HG02759 (cell line): ENCODE data around the gene ATG10.

Experiments
- ATAC-seq: cut with Tn5 transposase; IDR thresholded peaks from one replicate; pipeline ENCODE4 v1.9.1; 2021; ENCODE audit warnings: mild to moderate bottlenecking, moderate library complexity; ENCODE audit not compliant: unreplicated experiment

The ATG10 gene

DNA sequence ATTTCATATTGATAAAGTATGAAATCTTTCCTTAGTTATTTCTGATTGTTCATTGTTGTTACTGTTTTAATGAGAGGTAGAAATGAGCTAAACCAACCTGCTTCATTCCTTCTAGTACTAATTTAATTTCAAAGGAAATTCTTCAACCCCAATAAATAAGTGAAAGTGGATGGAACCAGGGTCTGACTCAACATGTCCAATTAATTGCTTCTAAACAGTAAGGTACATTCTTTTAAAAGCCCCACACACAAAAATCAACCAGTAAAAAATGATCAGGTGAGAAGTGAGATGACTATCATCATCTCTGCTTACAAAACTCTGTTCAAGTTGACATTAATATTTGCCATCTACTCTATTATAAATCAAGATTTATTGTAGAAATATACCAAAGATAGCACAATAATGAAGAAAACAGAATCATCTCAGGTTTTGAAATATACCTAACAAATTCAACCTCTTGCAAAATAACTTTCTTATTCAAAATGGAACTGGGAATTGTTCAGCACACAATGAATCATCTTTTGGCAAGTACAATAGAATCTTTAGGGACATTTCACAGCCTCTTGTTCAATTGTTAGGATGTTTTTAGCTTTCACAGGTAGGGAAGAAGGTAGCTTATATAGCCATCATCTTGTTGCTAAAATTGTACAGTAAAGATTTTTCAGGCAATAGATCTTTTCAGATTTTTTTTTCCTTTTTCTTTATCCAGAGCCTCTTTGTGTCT lies 191.8 kb downstream of the ATG10 start:
- ATAC-seq: no peak

DNA sequence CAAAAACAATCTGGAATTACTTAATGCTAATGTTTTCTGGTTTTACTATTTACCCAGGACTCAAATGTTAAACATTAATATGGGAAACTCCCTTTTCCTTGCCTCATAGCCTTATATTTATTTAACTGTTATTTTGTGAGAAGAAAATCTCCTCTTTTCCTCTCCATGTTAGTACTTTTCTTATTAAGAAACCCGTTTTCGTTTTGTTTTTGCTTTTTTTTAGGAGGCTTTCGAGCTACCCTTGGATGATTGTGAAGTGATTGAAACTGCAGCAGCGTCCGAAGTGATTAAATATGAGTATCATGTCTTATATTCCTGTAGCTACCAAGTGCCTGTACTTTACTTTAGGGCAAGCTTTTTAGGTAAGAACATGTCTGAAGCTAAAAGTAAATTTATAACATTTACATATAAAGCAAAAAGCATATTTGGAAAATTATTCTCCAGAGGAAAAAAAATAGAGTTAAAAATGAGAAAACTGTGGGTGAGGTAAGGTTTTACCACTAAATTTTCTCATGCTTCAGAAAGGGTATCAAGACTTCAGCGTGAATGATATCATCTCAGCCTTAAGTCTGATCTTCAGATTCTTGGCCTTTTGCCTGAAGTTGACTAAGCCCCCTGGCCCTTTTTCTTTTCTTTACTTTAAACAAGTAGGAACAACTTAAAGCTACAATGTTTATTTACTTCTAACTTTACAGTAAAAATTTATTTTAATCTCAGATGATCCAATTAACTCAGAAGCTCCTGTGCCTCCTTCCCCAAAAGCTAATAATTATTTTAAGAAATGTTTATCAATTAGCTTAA lies 192.6 kb downstream of the ATG10 start:
- no peak for ATAC-seq

DNA sequence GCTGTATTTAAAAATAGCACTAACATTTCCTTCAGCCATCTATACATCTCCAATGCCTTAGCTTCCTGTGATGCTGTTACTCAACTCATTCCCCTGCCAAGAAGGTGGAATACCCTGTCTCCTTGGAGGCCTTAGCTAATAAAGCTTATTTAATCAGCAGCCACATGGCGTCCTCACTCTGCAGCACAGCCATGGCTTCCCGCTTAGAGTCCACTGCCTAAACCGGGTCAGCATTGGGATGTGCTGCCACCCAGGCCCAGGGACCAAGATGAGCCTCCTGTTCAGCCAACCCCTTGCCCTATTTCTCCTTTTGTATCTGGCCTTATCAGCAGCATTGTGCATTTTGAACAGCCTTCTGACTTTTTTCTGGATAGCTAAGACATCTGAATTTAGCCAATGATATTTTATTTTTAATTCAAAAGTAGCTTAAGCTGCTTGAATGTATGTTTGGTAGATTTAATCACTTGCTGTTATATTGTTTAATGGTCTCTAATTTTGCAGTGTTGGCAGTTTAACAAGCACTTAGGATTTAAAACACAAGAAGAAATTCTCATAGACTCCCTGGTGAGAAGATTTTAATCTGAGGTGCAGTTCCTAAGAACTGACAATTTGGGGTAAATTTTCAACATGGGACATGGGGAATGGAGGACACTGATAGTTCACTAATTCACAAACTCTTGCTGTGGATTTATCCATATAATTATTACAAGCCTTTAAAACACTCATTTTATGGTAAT lies 193.3 kb downstream of the ATG10 start:
- no peak for ATAC-seq

DNA sequence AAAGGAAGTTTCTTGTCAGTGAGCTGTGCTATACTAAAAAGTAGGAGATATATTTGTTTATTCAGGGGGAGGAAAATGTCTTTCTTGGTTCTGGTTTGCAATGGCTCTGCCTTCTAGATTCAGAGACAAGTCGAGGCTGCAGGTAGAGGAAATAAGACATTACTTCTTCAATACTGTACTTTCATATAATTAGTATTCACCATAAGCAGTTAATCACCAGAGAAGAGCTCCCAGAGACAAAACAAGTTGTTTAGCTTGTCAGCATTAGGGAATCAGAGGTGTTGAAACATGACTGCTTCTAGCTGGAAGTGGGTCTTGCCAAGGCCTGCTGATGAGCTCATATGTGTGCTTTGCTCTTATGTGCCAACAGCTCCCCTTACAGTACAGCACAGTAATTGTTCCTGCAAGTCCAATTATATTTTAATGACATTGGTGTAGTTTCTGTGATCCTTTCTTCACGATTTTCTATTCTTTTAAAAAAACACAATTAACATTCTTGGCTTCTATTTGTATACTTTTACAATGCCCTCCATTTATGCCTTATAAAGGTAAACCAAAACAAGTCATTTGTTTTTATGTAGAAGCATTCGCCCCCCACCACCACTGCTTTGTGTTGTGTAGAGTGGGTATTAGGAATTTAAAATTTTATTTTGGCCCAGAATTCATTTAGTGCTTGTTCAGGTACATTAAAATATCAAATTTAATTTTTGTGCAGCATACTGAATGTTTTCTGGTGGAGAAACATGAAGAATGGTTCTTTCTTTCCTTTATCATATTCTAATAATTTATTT lies 194.1 kb downstream of the ATG10 start:
- peak; percentile 91 for ATAC-seq

DNA sequence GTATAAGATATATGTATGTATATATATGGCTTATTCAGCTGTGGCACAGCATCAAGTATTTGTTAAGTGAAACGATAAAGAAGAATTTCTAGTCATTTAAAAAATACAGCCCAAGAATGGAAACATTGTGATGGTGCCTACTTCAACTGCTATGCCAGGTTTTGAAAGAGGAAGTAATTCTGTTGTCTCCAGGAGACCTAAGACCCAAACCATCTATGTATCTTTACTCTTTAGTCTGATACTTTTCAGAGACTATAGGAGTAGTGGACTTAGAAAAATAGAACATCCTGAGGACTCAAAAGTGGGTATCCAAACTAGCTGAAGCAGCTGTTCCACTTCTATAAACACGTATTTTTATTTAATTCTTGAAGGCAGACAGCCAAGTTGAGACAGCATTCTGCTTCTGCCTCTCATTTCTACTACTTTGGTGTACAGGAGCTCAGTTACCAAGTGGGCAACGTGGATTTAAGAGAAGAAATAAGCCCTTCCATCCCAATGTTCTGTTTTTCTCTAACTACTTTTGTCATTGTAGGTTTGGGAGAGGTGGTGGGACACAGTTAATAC lies 195.6 kb downstream of the ATG10 start:
- no peak for ATAC-seq

DNA sequence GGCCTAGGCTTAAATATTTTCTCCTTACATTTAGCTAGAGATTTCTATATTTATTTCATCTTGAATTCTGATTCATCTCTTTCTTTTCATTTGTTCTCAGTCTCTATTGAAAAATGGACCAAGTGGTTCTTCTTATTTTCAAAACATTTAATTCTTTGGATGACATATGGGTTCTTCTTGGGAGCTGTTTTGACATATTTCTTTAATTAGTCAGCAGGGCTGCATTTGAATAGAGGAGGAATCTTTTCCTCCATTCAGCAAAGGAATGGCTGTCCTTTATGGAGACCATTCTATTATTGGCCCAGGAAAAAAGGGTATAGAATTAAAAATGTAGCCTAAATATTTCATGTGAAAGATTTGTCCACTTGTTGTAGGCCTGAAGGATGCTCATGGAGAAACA lies 196.5 kb downstream of the ATG10 start:
- no peak for ATAC-seq

DNA sequence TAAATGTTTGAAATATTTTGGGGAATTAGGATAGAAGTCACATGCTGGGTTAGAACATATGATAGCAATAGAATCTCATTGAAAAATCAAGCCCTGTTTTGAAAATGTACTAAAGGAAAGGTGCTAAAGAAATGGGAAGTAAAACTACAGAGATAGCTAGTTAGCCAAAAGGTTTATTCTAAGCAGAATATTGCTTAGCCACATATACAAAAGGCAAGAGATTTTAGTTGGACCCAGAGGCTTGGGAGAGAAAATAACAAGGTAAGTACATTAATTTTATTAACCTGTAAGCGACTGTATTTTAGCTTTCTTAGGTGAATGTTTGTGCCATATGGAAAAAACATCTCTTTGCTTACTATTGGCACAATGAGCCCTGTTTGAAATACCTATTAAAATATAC lies 198.1 kb downstream of the ATG10 start:
- ATAC-seq: no peak

DNA sequence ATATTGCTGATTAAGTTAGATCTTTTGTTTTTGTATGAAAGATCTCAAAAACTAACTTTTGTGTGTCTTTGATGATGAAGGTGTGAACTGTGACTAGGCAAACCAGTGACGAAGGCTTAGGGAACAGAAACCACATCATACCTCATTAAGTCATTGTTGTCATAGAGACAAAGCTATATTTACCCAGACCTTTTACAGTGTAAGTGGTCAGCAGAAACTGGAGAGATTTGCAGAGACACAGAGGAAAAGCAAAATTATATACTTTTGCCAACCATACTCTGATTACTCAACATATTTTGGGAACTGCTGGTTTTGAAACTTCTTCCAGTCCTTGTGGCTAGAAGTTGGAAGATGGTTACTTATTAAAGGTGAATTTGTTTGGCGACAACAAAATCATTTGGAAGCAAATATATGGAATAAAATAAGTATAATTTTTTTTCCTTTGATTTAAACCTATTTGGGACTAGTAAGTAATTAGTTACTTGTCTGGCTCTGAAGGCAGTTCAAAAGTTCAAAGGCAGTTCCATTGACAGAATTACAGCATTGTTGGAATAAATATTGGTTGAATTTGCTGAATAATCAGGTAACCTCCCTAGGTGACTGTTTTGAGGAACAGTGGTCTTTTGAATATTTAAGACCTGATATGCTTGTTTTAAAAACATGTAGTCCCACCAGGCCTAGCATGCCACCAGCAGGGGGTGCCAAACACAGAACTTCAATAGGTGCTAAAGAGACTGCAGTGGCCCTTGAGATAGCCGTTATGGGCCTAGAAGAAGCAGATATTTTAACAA lies 202.5 kb downstream of the ATG10 start:
- ATAC-seq: peak; percentile 96

DNA sequence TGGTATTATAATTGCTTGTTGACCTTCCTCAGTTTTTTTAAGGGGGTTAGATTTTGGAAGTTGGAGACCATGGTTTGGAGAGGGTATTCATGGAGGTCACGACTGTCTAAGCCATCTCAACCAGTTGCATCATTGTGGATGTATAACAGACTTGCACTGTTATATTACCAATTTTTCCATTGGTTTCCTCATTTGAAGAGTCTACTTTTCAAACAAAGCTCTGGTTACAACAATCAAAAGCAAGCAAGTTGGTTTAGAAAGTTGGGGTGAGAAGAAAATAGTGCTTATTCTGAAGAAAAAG lies 203.0 kb downstream of the ATG10 start:
- ATAC-seq: no peak

DNA sequence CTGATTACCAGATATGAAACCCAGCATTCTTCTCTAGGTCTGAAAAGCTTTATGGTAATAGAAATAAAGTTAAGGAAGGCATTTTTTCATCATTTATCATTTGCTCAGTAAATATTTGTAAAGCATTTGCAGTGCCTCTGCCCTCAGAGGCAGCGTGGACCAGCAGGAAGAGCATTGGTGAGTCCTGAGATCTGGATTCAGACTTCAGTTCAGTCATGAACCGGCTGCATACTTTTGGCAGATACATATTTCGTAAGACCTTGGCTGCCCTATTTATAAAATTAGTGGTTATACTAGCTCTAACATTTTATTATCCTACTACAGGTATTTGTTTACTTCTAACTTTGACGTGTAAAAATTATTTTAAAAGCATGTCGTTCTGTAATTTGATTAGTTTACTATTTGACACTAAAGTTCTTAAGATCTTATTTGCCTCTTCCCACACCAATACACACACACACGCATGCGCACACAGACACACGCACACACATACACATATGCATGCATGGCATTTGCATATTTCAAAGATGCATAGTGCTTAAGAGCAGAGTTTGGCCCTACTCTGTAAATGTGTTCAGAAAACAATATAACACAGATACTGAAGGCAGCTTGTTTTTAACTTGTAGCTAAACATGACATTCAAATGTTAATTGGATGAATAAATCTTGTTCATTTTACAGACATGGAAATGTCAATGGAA lies 204.4 kb downstream of the ATG10 start:
- no peak for ATAC-seq

DNA sequence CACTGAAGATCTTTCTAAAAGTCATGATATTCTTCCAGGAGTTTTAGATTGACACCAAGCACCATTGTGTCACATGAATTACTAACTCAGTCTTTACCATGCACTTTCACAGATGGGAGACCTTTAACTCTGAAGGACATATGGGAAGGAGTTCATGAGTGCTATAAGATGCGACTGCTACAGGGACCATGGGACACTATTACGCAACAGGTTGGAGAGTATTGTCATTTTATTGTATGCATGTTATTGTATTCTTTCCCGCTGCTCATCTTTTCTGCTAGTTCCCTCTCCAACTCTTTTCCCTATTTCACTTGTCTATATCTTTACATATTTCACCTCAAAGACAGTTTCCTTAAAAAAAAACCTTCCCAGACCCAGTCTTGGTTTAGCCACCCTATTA lies 206.6 kb downstream of the ATG10 start:
- ATAC-seq: no peak

DNA sequence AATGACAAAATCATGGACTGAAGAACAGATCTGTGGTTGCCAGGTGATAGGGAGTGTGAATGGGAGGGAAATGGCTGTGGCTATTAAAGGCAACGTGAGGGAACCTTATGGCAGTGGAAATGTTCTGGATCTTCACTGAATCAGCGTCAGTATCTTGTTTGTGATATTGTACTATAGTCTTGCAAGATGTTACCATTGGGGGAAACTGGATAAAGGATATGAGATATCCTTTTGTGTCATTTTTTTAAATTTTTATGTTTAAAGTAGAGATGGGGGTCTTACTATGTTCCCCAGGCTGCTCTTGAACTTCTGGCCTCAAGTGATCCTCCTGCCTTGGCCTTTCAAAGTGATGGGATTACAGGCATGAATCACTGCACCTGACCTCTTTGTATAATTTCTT lies 210.8 kb downstream of the ATG10 start:
- no peak for ATAC-seq

DNA sequence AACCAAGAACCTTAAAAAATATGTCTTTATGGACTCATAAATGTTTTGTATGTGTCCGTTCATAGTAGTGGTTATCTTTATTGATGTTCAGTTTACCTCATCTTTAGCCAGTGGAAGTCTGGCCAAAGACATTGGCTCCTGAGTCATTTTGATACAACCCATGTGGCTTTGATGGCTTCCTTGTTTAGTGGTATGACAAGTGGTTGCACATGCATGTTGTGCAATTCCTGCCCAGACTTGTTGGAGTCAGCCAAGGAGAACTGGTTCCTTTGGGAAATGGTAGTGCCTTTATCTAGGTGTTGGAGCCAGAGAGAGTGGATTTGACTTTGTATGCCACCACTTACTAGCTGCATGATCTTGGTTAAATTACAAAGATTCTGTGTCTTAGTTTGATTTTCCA lies 212.0 kb downstream of the ATG10 start:
- peak; percentile 60 for ATAC-seq

DNA sequence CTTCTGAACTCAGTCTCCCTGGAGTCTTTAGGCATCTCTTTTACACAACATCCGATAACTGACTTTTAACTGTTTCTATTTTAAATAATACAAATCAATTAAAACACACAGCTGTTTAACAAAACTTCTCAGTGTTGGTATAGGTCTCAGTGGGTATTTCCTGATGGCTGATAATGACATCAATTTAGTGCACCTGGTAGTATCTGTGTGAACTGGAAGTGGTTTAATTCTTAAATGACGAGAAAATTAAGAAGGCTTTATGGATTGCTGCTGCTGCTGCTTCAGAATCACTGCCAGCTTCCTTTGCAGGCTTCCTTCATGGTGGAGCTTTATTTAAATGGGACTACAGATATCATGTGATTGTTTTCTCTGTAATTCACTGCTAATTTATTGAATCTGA lies 214.0 kb downstream of the ATG10 start:
- ATAC-seq: no peak

DNA sequence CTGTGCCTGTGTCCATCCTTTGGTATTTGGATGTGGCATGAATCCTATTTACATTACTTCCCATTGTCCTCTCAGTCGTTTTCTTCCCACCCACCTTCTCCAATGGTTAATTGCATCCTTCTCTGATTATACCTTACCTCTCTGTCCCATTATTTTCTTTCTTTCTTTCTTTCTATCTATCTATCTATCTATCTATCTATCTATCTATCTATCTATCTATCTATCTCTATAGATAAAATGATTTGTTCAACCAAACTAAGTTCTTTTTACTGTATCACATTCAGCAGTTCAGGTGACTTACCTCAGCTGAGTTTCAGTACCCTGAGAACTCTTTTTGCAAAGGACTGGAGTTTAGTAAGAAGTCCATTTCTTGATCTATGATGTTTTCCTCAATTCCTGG lies 225.7 kb downstream of the ATG10 start:
- no peak for ATAC-seq

DNA sequence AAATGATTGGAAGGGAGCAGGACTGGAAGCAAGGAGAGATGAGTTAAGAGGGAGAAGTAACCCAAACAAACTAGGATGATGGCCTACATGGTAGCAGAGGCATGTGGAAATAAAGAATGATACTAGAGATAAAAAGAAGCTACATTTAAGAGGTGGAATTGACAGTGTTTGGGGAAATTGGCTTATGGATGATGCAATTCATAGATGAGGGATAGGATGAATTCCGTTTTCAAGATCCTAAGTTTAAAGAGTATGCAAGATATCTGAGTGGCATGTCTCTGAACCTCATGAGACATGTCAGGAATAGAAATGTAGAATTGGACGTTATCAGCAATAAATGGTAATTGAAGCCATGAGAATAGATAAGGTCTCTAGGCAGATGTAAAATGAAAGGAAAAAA lies 232.7 kb downstream of the ATG10 start:
- ATAC-seq: no peak

DNA sequence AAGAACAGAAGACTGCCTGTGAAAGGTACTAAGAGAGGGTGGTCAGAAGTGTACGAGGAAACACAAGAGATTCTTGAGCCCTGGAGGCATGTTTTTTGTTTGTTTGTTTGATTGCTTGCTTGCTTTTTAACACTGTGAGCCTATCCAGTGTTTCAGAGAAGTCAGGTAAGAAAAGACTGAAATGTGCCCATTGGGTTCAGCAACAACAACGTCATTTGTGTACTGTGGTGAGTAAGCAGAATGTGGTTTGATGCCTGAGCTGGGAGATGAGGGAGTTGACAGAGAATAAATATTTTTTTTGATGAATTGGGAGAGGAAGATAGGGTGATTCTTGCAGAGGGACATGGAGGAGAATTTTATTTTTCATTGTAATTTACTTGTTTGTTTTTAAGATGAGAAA lies 233.2 kb downstream of the ATG10 start:
- no peak for ATAC-seq

DNA sequence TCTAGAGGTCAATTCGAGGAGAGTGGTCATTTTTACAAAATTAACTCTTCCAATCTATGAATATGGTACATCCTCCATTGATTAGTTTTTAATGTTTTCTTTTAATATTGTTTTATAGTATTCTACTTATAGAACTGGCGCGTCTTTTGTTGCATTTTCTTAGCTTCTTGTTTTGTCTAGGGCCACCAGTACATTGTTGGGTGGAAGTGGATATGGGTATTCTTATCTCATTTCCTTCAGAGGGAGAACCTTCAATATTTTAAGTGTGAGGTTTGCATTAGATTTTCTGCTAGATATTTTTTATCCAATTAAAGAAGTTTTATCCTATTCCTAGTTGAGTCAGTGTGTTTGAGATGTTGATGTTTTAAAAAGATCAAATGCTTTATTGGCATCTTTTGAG lies 236.5 kb downstream of the ATG10 start:
- ATAC-seq: no peak

DNA sequence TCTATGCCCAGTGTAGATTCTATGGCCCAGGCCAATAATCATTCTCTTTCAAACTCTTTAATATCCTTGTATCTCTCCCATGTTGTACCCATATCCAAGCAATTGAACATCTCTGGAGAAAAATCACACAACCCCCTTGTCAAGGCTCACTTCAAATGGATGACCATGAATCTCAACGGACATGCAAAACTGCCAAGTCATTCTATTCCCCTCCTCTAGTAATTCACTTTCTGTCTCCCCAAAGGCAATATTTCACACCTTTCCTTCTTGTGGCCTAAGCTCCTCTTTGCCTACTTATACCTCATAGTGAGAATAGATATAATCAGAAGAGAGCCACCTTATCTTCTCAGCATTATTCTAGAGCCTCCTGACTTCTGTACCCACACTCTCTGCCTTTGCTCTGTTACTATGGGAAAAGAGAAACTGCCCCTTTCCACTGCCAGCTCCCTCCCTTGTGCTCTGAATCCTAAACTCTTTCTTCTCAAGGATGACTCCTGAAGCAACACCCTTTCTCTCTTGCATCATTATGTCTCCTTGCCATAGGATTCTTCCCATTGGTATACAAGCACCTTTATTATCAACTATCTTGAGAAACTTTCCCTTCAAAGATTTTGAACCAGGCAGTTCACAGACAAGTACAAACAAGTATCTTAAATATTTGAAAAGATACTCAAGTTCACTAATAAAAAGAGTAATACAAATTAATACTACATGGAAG lies 240.2 kb downstream of the ATG10 start:
- ATAC-seq: no peak
